Sigmoid colon (tissue), 4 donors: ENCODE measurements around the gene TPO.

Source experiments
- CTCF ChIP-seq, 4 experiments: fragments of 450-650 bp in 3 of 4; fragments of 200-600 bp in 1 of 4; IDR thresholded peaks; one replicate each; pipeline ENCODE4 v1.5.1; 2016 to 2019; ENCODE audit warnings: antibody characterized with exemption in 4 of 4, mild to moderate bottlenecking in 3 of 4, moderate library complexity in 2 of 4
- EP300 ChIP-seq, 4 donors: sonication (generic); formaldehyde crosslinking; IDR thresholded peaks; one replicate each; pipeline ENCODE4 v1.6.1; 2017; ENCODE audit warnings: antibody characterized with exemption in 4 of 4
- POLR2A ChIP-seq, 2 donors: fragments of 450-650 bp; IDR thresholded peaks; one replicate each; pipeline ENCODE4 v1.6.1; 2016; ENCODE audit warnings: antibody characterized with exemption in 2 of 2, mild to moderate bottlenecking in 2 of 2, moderate library complexity in 2 of 2
- POLR2AphosphoS5 ChIP-seq, 4 donors: sonication (generic); formaldehyde crosslinking; IDR thresholded peaks; one replicate each; pipeline ENCODE4 v1.6.1; 2017; ENCODE audit warnings: antibody characterized with exemption in 4 of 4

GRCh38 chr2:1431886-1432400, 18.7 kb downstream of the TPO start:
- TF ChIP-seq CTCF (IDR thresholded peaks at IDR 0.05) (no peak), EP300 (IDR thresholded peaks at IDR 0.05) (no peak), POLR2A (IDR thresholded peaks at IDR 0.05) (no peak), POLR2AphosphoS5 (IDR thresholded peaks at IDR 0.05) (no peak)
